DND-41 (cell line): ENCODE measurements around the gene PRSS56.

ENCODE experiments used
- ATAC-seq: fragments of 200-7000 bp; cut with Tn5 transposase; 3 replicates; pipeline ENCODE4 v1.9.1; 2021; ENCODE audit warnings: low read depth; ENCODE audit not compliant: insufficient read depth
- DNase-seq: peaks from one replicate; pipeline ENCODE4 v3.0.0-alpha.2; 2020
- H2AFZ ChIP-seq: 2 replicates; pipeline ENCODE4 v1.6.0; 2012; ENCODE audit warnings: low read depth, low read length
- H3K27ac ChIP-seq: 2 replicates; pipeline ENCODE4 v1.5.1; 2012; ENCODE audit warnings: low read length, inconsistent platforms
- H3K27me3 ChIP-seq: fragments of 200-600 bp; sonication (generic); 2 replicates; pipeline ENCODE4 v1.6.0; 2012; ENCODE audit warnings: low read length, mild to moderate bottlenecking, inconsistent platforms; ENCODE audit not compliant: insufficient read depth, poor library complexity
- H3K36me3 ChIP-seq: 2 replicates; pipeline ENCODE4 v1.5.1; 2012; ENCODE audit warnings: low read length, inconsistent platforms; ENCODE audit not compliant: insufficient read depth
- H3K4me1 ChIP-seq: 2 replicates; pipeline ENCODE4 v1.5.1; 2012; ENCODE audit warnings: mild to moderate bottlenecking, low read length; ENCODE audit not compliant: insufficient read depth
- H3K4me2 ChIP-seq: 2 replicates; pipeline ENCODE4 v1.6.0; 2012; ENCODE audit warnings: mild to moderate bottlenecking, moderate library complexity, low read length, inconsistent platforms; ENCODE audit not compliant: insufficient read depth
- H3K4me3 ChIP-seq, 2 experiments: fragments of 200-600 bp in 1 of 2; shearing (Covaris generic) in 1 of 2; 2 replicates each; pipeline ENCODE4 v1.5.1; 2012 to 2016; ENCODE audit warnings: inconsistent platforms in 2 of 2, low read length in 2 of 2, mild to moderate bottlenecking in 2 of 2, low read depth in 1 of 2, moderate library complexity in 1 of 2
- H3K79me2 ChIP-seq: 2 replicates; pipeline ENCODE4 v1.6.0; 2012; ENCODE audit warnings: low read length, inconsistent platforms; ENCODE audit not compliant: insufficient read depth
- H3K9ac ChIP-seq: 2 replicates; pipeline ENCODE4 v1.6.0; 2012; ENCODE audit warnings: low read depth, mild to moderate bottlenecking, inconsistent platforms, low read length, moderate library complexity
- H3K9me3 ChIP-seq: 2 replicates; pipeline ENCODE4 v1.5.1; 2012; ENCODE audit warnings: low read length, moderate library complexity, mild to moderate bottlenecking, inconsistent platforms; ENCODE audit not compliant: insufficient read depth, severe bottlenecking
- H4K20me1 ChIP-seq: 2 replicates; pipeline ENCODE4 v1.6.0; 2012; ENCODE audit warnings: low read length; ENCODE audit not compliant: insufficient read depth
- CTCF ChIP-seq: IDR thresholded peaks from 2 replicates; pipeline ENCODE4 v1.5.1; 2012; ENCODE audit warnings: borderline replicate concordance, low read length, moderate library complexity, mild to moderate bottlenecking; ENCODE audit not compliant: poor library complexity, severe bottlenecking; ENCODE audit errors: extremely low read depth
- EZH2 ChIP-seq: IDR thresholded peaks from 3 replicates; pipeline ENCODE4 v1.6.1; 2012; ENCODE audit warnings: borderline replicate concordance, low read depth, mild to moderate bottlenecking, moderate library complexity, low read length, inconsistent platforms; ENCODE audit not compliant: severe bottlenecking

Gene PRSS56

GRCh38 chr2:232562515-232563151, 42.4 kb downstream of the PRSS56 start:
- TF ChIP-seq EZH2: no peak
- TF ChIP-seq CTCF: no peak
- Histone ChIP-seq H3K4me1 (no peaks in the 10 kb centered on the region), H3K36me3 (peaks cover 77% of the 10 kb centered on the region), H3K9me3 (no peaks in the 10 kb centered on the region), H3K9ac (no peak overlapping the region), H3K79me2 (peaks cover 3% of the 10 kb centered on the region; the same call in 1 of the 2 replicates), H3K4me3 (no peak overlapping the region), H4K20me1 (no peaks in the 10 kb centered on the region; the same call in 1 of the 2 replicates), H3K27ac (no peak overlapping the region), H3K4me2 (no peak overlapping the region), H3K27me3 (no peaks in the 10 kb centered on the region), H2AFZ (no peak overlapping the region)
- DNase-seq (no peak), ATAC-seq (no peak)

- no peaks in the 10 kb centered on the region for H4K20me1 ChIP-seq
- H3K79me2 ChIP-seq: no peaks in the 10 kb centered on the region
- no peak overlapping the region for H3K9ac ChIP-seq
- no peaks in the 10 kb centered on the region for H3K27me3 ChIP-seq
- H3K36me3 ChIP-seq: peaks cover 82% of the 10 kb centered on the region
- H3K9me3 ChIP-seq: no peaks in the 10 kb centered on the region
- no peak for TF ChIP-seq CTCF
- TF ChIP-seq EZH2: no peak
- ATAC-seq: no peak
- no peak overlapping the region for H2AFZ ChIP-seq
- H3K27ac ChIP-seq: no peak overlapping the region
- no peak for DNase-seq
- no peaks in the 10 kb centered on the region for H3K4me1 ChIP-seq
- no peak overlapping the region for H3K4me2 ChIP-seq
- H3K4me3 ChIP-seq: no peak overlapping the region
Measured at GRCh38 chr2:232563580-232563979, 43.4 kb downstream of the PRSS56 start.

- H3K4me2 ChIP-seq: no peak overlapping the region
- no peak overlapping the region for H3K4me3 ChIP-seq
- H3K27ac ChIP-seq: no peak overlapping the region
Measured at GRCh38 chr2:232567721-232568120, 47.5 kb downstream of the PRSS56 start.

More at GRCh38 chr2:232567721-232568120, 47.5 kb downstream of the PRSS56 start:
- Histone ChIP-seq H3K27me3 (no peaks in the 10 kb centered on the region), H2AFZ (no peak overlapping the region), H3K4me1 (no peaks in the 10 kb centered on the region), H3K79me2 (no peaks in the 10 kb centered on the region), H3K9ac (no peak overlapping the region), H3K36me3 (peaks cover 83% of the 10 kb centered on the region), H3K9me3 (no peaks in the 10 kb centered on the region), H4K20me1 (no peaks in the 10 kb centered on the region)
- ATAC-seq (no peak), DNase-seq (no peak)
- TF ChIP-seq CTCF (no peak), EZH2 (no peak)
